ENCODE measurements around the gene CDK5RAP1.

Gene CDK5RAP1

DNA sequence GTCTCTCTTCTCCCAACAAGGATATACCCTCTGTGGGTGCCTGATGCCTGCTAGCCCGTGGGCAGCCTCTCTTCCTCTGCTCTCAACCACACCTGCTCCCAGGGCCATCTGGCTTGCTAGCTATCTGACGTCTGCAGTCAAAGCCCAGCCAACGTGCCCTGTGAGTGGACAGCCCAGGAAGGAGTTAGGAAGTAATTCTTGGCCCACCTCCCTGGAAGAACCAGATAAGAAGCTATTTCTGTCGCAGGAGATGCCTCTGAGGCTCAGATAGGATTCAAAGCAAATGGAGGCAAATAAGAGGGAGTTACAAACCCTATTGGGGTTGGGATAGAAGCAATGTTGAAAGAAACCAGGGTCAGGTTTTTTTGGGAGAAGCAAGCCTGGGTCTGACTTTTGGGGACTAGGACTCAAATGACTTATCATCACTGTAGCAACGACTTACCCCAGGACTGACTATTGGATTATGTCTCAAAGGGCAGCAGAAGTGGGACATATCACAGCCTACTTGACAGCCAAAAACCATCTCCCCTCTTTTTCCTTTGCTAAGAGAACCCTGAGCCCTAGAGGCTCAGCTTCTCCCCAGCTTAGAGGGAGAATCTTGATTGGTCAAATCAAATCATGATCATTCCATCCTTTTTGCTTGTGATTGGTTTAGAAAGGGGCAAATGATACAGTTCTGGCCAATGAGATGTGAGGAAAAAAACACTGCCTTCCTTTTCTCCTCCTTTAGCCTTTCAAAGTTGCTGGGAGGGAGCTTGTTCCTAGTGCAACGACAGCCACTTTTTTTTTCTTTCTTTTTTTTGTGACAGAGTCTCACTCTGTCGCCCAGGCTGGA lies 18.0 kb upstream of the CDK5RAP1 start:
- H3K9ac ChIP-seq (ENCODE audit: low read depth in 1 of 2, low read length in 2 of 2), result no peak overlapping the region
- no peak overlapping the region for H3K4me3 ChIP-seq (ENCODE audit: low read depth in 1 of 2, low read length in 2 of 2)
- H3K27ac ChIP-seq (ENCODE audit: low read depth, low read length), result no peak overlapping the region
- H3K9me3 ChIP-seq (ENCODE audit: control insufficient read depth in 1 of 2, low read length in 2 of 2), result no peaks in the 10 kb centered on the region
- H3K27me3 ChIP-seq (ENCODE audit: control insufficient read depth in 1 of 2, insufficient read depth in 2 of 2, low read length in 2 of 2), result no peaks in the 10 kb centered on the region
- H3K4me1 ChIP-seq (ENCODE audit: control insufficient read depth in 1 of 2, insufficient read depth in 2 of 2, low read length in 2 of 2), result no peaks in the 10 kb centered on the region
- peaks cover 0 to 3% of the 10 kb centered on the region in 2 donors for H3K36me3 ChIP-seq (ENCODE audit: control insufficient read depth in 1 of 2, insufficient read depth in 2 of 2, low read length in 2 of 2)

GRCh38 chr20:33418033-33418432 lies 16.7 kb upstream of the CDK5RAP1 start:
- Histone ChIP-seq H3K27me3 (ENCODE audit: control insufficient read depth in 1 of 2, insufficient read depth in 2 of 2, low read length in 2 of 2) (no peaks in the 10 kb centered on the region), H3K4me1 (ENCODE audit: control insufficient read depth in 1 of 2, insufficient read depth in 2 of 2, low read length in 2 of 2) (no peaks in the 10 kb centered on the region), H3K27ac (ENCODE audit: low read depth, low read length) (no peak overlapping the region)

DNA sequence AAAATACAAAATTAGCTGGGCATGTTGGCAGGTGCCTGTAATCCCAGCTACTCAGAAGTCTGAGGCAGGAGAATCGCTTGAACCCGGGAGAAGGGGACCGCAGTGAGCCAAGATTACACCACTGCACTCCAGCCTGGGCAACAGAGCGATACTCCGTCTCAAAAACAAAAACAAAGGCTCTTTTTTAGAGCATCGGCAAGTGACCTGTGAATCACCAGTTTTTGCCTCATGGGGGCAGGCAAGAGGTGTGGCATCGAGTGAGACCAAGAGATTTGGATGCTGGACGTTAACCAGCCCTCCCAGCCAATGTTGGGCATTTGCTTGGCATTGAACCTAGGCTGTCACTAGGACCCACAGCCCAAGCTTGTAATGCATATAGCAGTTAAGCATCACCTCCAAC lies 14.6 kb upstream of the CDK5RAP1 start:
- Histone ChIP-seq H3K27ac (ENCODE audit: low read depth, low read length) (no peak overlapping the region), H3K36me3 (ENCODE audit: control insufficient read depth in 1 of 2, insufficient read depth in 2 of 2, low read length in 2 of 2) (peaks cover 0 to 8% of the 10 kb centered on the region in 2 donors), H3K9ac (ENCODE audit: low read depth in 1 of 2, low read length in 2 of 2) (no peak overlapping the region), H3K9me3 (ENCODE audit: control insufficient read depth in 1 of 2, low read length in 2 of 2) (no peaks in the 10 kb centered on the region), H3K4me3 (ENCODE audit: low read depth in 1 of 2, low read length in 2 of 2) (no peak overlapping the region), H3K4me1 (ENCODE audit: control insufficient read depth in 1 of 2, insufficient read depth in 2 of 2, low read length in 2 of 2) (no peaks in the 10 kb centered on the region), H3K27me3 (ENCODE audit: control insufficient read depth in 1 of 2, insufficient read depth in 2 of 2, low read length in 2 of 2) (no peaks in the 10 kb centered on the region)

More at GRCh38 chr20:33418033-33418432, 16.7 kb upstream of the CDK5RAP1 start:
- H3K4me3 ChIP-seq (ENCODE audit: low read depth in 1 of 2, low read length in 2 of 2), result no peak overlapping the region
- no peaks in the 10 kb centered on the region for H3K9me3 ChIP-seq (ENCODE audit: control insufficient read depth in 1 of 2, low read length in 2 of 2)
- H3K36me3 ChIP-seq (ENCODE audit: control insufficient read depth in 1 of 2, insufficient read depth in 2 of 2, low read length in 2 of 2), result peaks cover 0 to 3% of the 10 kb centered on the region in 2 donors
- no peak overlapping the region for H3K9ac ChIP-seq (ENCODE audit: low read depth in 1 of 2, low read length in 2 of 2)

- Histone ChIP-seq H3K9me3 (ENCODE audit: control insufficient read depth in 1 of 2, low read length in 2 of 2) (no peaks in the 10 kb centered on the region), H3K27me3 (ENCODE audit: control insufficient read depth in 1 of 2, insufficient read depth in 2 of 2, low read length in 2 of 2) (no peaks in the 10 kb centered on the region), H3K4me3 (ENCODE audit: low read depth in 1 of 2, low read length in 2 of 2) (no peak overlapping the region), H3K36me3 (ENCODE audit: control insufficient read depth in 1 of 2, insufficient read depth in 2 of 2, low read length in 2 of 2) (peaks cover 0 to 14% of the 10 kb centered on the region in 2 donors), H3K9ac (ENCODE audit: low read depth in 1 of 2, low read length in 2 of 2) (no peak overlapping the region), H3K4me1 (ENCODE audit: control insufficient read depth in 1 of 2, insufficient read depth in 2 of 2, low read length in 2 of 2) (no peaks in the 10 kb centered on the region), H3K27ac (ENCODE audit: low read depth, low read length) (no peak overlapping the region)
Observed at GRCh38 chr20:33412484-33412838, 11.1 kb upstream of the CDK5RAP1 start.

DNA sequence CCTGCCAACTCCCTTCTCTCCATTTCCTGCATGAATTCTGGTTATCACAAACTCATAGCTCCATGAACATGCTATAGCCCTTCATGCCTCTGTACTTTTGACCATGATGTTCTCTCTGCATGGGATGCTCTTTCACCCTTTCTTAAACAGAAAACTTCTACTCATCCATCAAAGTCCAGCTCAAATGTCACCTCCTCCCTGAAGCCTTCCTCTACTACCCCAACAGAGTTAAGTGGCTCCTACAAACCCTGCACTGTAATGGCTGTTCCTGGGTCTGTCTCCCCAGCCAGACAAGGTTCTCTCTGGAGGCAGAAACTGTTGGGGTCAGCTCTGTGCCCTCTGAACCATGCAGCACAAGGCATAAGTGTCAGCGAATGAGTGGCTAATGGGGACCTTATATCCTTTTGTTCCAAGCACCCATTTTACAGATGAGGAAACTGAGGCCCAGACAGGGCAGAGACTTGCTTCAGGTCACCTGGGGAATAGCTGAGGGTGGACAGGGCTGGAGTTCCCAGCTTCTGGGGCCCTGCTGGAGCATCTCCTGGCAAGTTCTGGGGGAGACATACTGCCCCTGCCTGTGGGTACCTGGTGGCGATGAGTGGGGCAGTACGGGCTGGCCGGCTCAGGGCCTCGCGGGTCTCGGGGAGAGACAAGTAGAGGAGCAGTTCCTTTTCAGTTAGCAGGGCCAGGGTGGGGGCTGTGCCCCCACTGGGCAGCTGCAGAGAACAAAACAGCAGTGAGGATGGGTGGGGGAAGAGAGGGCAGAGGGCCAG lies 10.6 kb upstream of the CDK5RAP1 start:
- Histone ChIP-seq H3K36me3 (ENCODE audit: control insufficient read depth in 1 of 2, insufficient read depth in 2 of 2, low read length in 2 of 2) (peaks cover 0 to 20% of the 10 kb centered on the region in 2 donors), H3K27me3 (ENCODE audit: control insufficient read depth in 1 of 2, insufficient read depth in 2 of 2, low read length in 2 of 2) (no peaks in the 10 kb centered on the region), H3K27ac (ENCODE audit: low read depth, low read length) (no peak overlapping the region), H3K9ac (ENCODE audit: low read depth in 1 of 2, low read length in 2 of 2) (no peak overlapping the region), H3K4me1 (ENCODE audit: control insufficient read depth in 1 of 2, insufficient read depth in 2 of 2, low read length in 2 of 2) (no peaks in the 10 kb centered on the region), H3K9me3 (ENCODE audit: control insufficient read depth in 1 of 2, low read length in 2 of 2) (no peaks in the 10 kb centered on the region), H3K4me3 (ENCODE audit: low read depth in 1 of 2, low read length in 2 of 2) (no peak overlapping the region)

GRCh38 chr20:33411242-33411641 lies 9.9 kb upstream of the CDK5RAP1 start:
- H3K4me1 ChIP-seq (ENCODE audit: control insufficient read depth in 1 of 2, insufficient read depth in 2 of 2, low read length in 2 of 2), result no peaks in the 10 kb centered on the region
- no peak overlapping the region for H3K4me3 ChIP-seq (ENCODE audit: low read depth in 1 of 2, low read length in 2 of 2)
- H3K36me3 ChIP-seq (ENCODE audit: control insufficient read depth in 1 of 2, insufficient read depth in 2 of 2, low read length in 2 of 2), result peaks cover 0 to 20% of the 10 kb centered on the region in 2 donors
- no peaks in the 10 kb centered on the region for H3K27me3 ChIP-seq (ENCODE audit: control insufficient read depth in 1 of 2, insufficient read depth in 2 of 2, low read length in 2 of 2)
- no peak overlapping the region for H3K27ac ChIP-seq (ENCODE audit: low read depth, low read length)
- H3K9me3 ChIP-seq (ENCODE audit: control insufficient read depth in 1 of 2, low read length in 2 of 2), result no peaks in the 10 kb centered on the region
- H3K9ac ChIP-seq (ENCODE audit: low read depth in 1 of 2, low read length in 2 of 2), result no peak overlapping the region

DNA sequence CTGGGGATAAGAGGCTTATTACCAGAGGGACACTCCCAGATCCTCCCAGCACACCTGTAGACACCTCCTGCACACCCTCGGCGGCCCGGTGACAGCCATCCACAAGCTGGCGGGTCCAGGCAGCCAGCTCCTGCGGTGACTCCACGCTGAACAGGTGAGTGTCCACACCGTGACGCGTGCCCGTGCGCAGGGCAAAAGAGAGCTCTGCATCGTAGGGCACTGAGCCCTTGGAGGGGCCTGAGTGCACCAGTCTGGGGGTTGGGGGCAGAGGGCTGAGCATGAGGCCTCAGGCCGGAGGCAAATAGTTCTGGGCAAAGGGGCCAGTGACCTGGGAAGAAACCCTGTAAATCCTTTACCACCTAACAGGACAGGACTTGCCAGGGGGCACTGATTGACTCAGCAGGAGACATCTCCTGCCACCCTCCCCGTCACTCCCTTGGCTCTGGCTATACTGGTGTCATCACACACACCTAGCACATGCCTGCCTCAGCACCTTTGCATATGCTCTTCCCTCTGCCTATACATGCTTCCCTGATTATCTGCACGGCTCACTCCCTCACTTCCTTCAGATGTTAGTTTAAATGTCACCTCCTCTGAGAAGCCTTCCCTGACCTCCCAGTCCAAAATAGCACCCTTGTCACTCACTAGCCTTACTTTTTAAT lies 8.9 kb upstream of the CDK5RAP1 start:
- H3K36me3 ChIP-seq (ENCODE audit: control insufficient read depth in 1 of 2, insufficient read depth in 2 of 2, low read length in 2 of 2), result peaks cover under 1 to 17% of the 10 kb centered on the region in 2 donors

DNA sequence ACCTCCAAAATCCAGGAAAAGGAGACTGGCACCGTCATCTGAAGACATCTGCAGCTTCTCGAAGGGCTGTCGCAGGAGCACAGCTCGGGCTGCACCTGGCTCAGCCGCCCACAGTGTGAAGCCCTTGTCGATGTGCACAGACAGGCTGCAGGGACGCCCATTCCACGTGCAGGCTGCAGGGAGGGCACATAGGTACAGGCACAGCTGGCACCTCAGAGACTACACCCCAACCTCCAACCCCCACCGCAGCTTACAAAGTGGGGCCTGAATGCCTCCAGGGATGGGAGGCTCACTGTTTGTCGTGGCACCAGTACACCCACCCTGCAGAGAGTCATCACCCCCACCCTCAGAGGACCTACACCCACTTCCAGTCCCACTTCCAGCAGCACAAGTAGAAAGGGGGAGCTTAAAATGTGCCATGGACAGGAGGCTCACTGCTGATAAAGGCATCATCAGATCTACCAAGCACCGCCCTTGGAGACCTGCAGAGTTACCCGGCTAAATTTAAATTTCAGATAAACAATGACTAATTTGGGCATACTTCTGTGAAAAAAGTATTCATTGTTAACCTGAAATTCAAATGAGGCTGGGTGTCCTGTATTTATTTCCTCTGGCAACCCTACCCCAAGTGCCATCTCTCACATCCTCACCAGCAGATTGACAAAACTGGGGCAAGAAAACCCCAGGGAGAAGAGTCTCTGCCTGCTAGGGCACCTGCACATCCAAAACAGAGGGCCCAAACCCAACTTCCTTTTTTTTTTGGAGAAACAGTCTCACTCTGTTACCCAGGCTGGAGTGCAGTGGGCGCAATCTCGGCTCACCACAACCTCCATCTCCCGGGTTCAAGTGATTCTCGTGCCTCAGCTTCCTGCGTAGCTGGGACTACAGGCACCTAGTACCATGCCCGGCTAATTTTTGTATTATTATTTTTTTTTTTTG lies 7.7 kb upstream of the CDK5RAP1 start:
- no peaks in the 10 kb centered on the region for H3K9me3 ChIP-seq (ENCODE audit: control insufficient read depth in 1 of 2, low read length in 2 of 2)
- peaks cover 3 to 17% of the 10 kb centered on the region in 2 donors for H3K36me3 ChIP-seq (ENCODE audit: control insufficient read depth in 1 of 2, insufficient read depth in 2 of 2, low read length in 2 of 2)
- no peak overlapping the region for H3K9ac ChIP-seq (ENCODE audit: low read depth in 1 of 2, low read length in 2 of 2)
- no peak overlapping the region for H3K27ac ChIP-seq (ENCODE audit: low read depth, low read length)
- no peaks in the 10 kb centered on the region for H3K27me3 ChIP-seq (ENCODE audit: control insufficient read depth in 1 of 2, insufficient read depth in 2 of 2, low read length in 2 of 2)
- H3K4me3 ChIP-seq (ENCODE audit: low read depth in 1 of 2, low read length in 2 of 2), result no peak overlapping the region
- no peaks in the 10 kb centered on the region for H3K4me1 ChIP-seq (ENCODE audit: control insufficient read depth in 1 of 2, insufficient read depth in 2 of 2, low read length in 2 of 2)

More for the DNA sequence above, 8.9 kb upstream of the CDK5RAP1 start:
- Histone ChIP-seq H3K9me3 (ENCODE audit: control insufficient read depth in 1 of 2, low read length in 2 of 2) (no peaks in the 10 kb centered on the region), H3K4me1 (ENCODE audit: control insufficient read depth in 1 of 2, insufficient read depth in 2 of 2, low read length in 2 of 2) (no peaks in the 10 kb centered on the region), H3K27ac (ENCODE audit: low read depth, low read length) (no peak overlapping the region), H3K9ac (ENCODE audit: low read depth in 1 of 2, low read length in 2 of 2) (no peak overlapping the region), H3K4me3 (ENCODE audit: low read depth in 1 of 2, low read length in 2 of 2) (no peak overlapping the region), H3K27me3 (ENCODE audit: control insufficient read depth in 1 of 2, insufficient read depth in 2 of 2, low read length in 2 of 2) (no peaks in the 10 kb centered on the region)

DNA sequence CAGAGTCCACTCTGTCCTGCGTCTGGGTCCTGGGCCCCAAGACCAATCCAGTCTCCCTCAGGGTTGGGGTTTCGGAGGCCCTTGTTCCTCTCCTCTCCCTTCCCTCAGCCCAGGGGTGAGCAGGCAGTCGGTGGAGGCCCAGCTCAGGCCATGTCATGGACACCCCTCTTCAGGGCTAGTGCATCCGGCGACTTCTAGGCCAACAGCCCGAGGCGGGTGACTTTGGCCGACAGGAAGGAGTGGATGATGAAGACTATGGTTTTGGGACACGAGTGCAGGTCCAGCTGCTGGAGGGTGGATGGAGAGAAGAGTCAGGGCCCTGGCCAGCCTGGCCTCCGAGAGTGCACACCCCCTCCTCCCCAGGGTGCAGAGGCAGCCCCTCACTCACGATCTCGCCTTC lies 7.0 kb upstream of the CDK5RAP1 start:
- Histone ChIP-seq H3K4me3 (ENCODE audit: low read depth in 1 of 2, low read length in 2 of 2) (no peak overlapping the region), H3K36me3 (ENCODE audit: control insufficient read depth in 1 of 2, insufficient read depth in 2 of 2, low read length in 2 of 2) (peaks cover 3 to 17% of the 10 kb centered on the region in 2 donors), H3K27me3 (ENCODE audit: control insufficient read depth in 1 of 2, insufficient read depth in 2 of 2, low read length in 2 of 2) (no peaks in the 10 kb centered on the region), H3K9me3 (ENCODE audit: control insufficient read depth in 1 of 2, low read length in 2 of 2) (no peaks in the 10 kb centered on the region), H3K9ac (ENCODE audit: low read depth in 1 of 2, low read length in 2 of 2) (no peak overlapping the region), H3K4me1 (ENCODE audit: control insufficient read depth in 1 of 2, insufficient read depth in 2 of 2, low read length in 2 of 2) (no peaks in the 10 kb centered on the region), H3K27ac (ENCODE audit: low read depth, low read length) (no peak overlapping the region)
